IMR-90 (cell line): ENCODE results near the gene NF1. TPM values are rescaled to one million over a fixed set of nuclear protein-coding genes. Genes with fewer than 3 reads are reported as not detected.

Source experiments
- ATAC-seq: fragments of 200-7000 bp; cut with Tn5 transposase; 2 replicates; pipeline ENCODE4 v1.9.1; 2020; ENCODE audit warnings: low read depth, mild to moderate bottlenecking, moderate library complexity
- BruUV-seq: library from RNA; stranded (reverse); fragments of 400-500 nt; replicated peaks from 2 replicates; lab custom pipeline; 2021; lab: Mats Ljungman, UMichigan
- CTCF ChIA-PET: fragments of 300-600 bp; formaldehyde crosslinking; extraction: SDS; loops from one replicate; lab custom pipeline; 2021; ENCODE audit warnings: antibody characterized with exemption; lab: Yijun Ruan, JAX
- POLR2A ChIA-PET: fragments of 300-600 bp; sonication (Branson Sonifier 250); formaldehyde crosslinking; loops from one replicate; lab custom pipeline; 2022; ENCODE audit warnings: antibody characterized with exemption; ENCODE audit not compliant: unreplicated experiment; lab: Charles Lee
- DNase-seq: peaks from one replicate; pipeline ENCODE4 v3.0.0; 2013
- H2AFZ ChIP-seq: replicated peaks from 2 replicates; pipeline ENCODE3; 2013; ENCODE audit warnings: low read length, mild to moderate bottlenecking; ENCODE audit not compliant: poor library complexity
- H2AK5ac ChIP-seq: 2 replicates; pipeline ENCODE4 v1.6.1; 2013; ENCODE audit warnings: low read depth, low read length, inconsistent platforms
- H2AK9ac ChIP-seq: replicated peaks from 2 replicates; pipeline ENCODE3; 2013; ENCODE audit warnings: mild to moderate bottlenecking, low read depth, low read length, moderate library complexity; ENCODE audit not compliant: poor library complexity
- H2BK120ac ChIP-seq: 2 replicates; pipeline ENCODE4 v1.6.1; 2013; ENCODE audit warnings: low read depth, low read length, inconsistent platforms
- H2BK15ac ChIP-seq: 3 replicates; pipeline ENCODE4 v1.6.1; 2013; ENCODE audit warnings: low read depth, low read length, inconsistent platforms
- H2BK20ac ChIP-seq: 2 replicates; pipeline ENCODE4 v1.6.1; 2013; ENCODE audit warnings: low read depth, mild to moderate bottlenecking, inconsistent platforms, low read length, moderate library complexity
- H2BK5ac ChIP-seq: 2 replicates; pipeline ENCODE4 v1.6.1; 2013; ENCODE audit warnings: mild to moderate bottlenecking, low read depth, low read length, inconsistent platforms; ENCODE audit not compliant: poor library complexity, severe bottlenecking
- H3K14ac ChIP-seq: replicated peaks from 2 replicates; pipeline ENCODE4 v1.6.1; 2013; ENCODE audit warnings: low read depth, low read length, inconsistent platforms
- H3K18ac ChIP-seq: 2 replicates; pipeline ENCODE4 v1.6.1; 2013; ENCODE audit warnings: low read depth, low read length, control low read depth
- H3K23ac ChIP-seq: 2 replicates; pipeline ENCODE4 v1.6.1; 2013; ENCODE audit warnings: low read depth, low read length, inconsistent platforms
- H3K27ac ChIP-seq: 2 replicates; pipeline ENCODE4 v1.5.1; 2013; ENCODE audit warnings: mild to moderate bottlenecking, control low read depth, low read length; ENCODE audit not compliant: insufficient read depth
- H3K27me3 ChIP-seq: 2 replicates; pipeline ENCODE4 v1.6.1; 2013; ENCODE audit warnings: low read length; ENCODE audit not compliant: control insufficient read depth, insufficient read depth
- H3K36me3 ChIP-seq: 2 replicates; pipeline ENCODE4 v1.6.1; 2013; ENCODE audit warnings: low read length, mixed read lengths; ENCODE audit not compliant: control insufficient read depth, insufficient read depth
- H3K4ac ChIP-seq: 2 replicates; pipeline ENCODE4 v1.6.1; 2013; ENCODE audit warnings: low read depth, low read length, inconsistent platforms
- H3K4me1 ChIP-seq: 2 replicates; pipeline ENCODE4 v1.6.1; 2013; ENCODE audit warnings: low read length, mixed read lengths; ENCODE audit not compliant: control insufficient read depth, insufficient read depth
- H3K4me2 ChIP-seq: 2 replicates; pipeline ENCODE4 v1.6.1; 2013; ENCODE audit warnings: low read depth, mild to moderate bottlenecking, control low read depth, low read length, moderate library complexity
- H3K4me3 ChIP-seq: 2 replicates; pipeline ENCODE4 v1.5.1; 2013; ENCODE audit warnings: low read depth, mild to moderate bottlenecking, control low read depth, low read length, moderate library complexity; ENCODE audit not compliant: insufficient read depth
- H3K56ac ChIP-seq: 2 replicates; pipeline ENCODE4 v1.6.1; 2013; ENCODE audit warnings: low read length, inconsistent platforms; ENCODE audit not compliant: insufficient read depth; ENCODE audit errors: extremely low read depth
- H3K79me1 ChIP-seq, 2 experiments: 2 replicates each; pipeline ENCODE4 v1.6.1; 2013; ENCODE audit warnings: low read length in 2 of 2, inconsistent platforms in 1 of 2, low read depth in 1 of 2
- H3K9ac ChIP-seq: 2 replicates; pipeline ENCODE4 v1.6.1; 2013; ENCODE audit warnings: low read depth, low read length, control low read depth
- H3K9me1 ChIP-seq: 2 replicates; pipeline ENCODE4 v1.6.1; 2013; ENCODE audit warnings: low read length, inconsistent platforms; ENCODE audit not compliant: insufficient read depth
- H3K9me3 ChIP-seq: 2 replicates; pipeline ENCODE4 v1.6.1; 2013; ENCODE audit warnings: low read length; ENCODE audit not compliant: control insufficient read depth, insufficient read depth
- H4K20me1 ChIP-seq: 2 replicates; pipeline ENCODE4 v1.6.1; 2013; ENCODE audit warnings: low read length, inconsistent platforms; ENCODE audit not compliant: insufficient read depth
- H4K5ac ChIP-seq: 2 replicates; pipeline ENCODE4 v1.6.1; 2013; ENCODE audit warnings: mild to moderate bottlenecking, low read depth, low read length, control low read depth
- H4K8ac ChIP-seq, 2 experiments: 2 replicates each; pipeline ENCODE4 v1.6.1; 2013; ENCODE audit warnings: low read depth in 2 of 2, low read length in 2 of 2, control low read depth in 1 of 2, inconsistent platforms in 1 of 2
- H4K91ac ChIP-seq: 2 replicates; pipeline ENCODE4 v1.6.1; 2013; ENCODE audit warnings: low read depth, low read length, inconsistent platforms; ENCODE audit not compliant: insufficient read depth
- CEBPB ChIP-seq: IDR thresholded peaks from 2 replicates; pipeline ENCODE4 v1.6.1; 2012; ENCODE audit warnings: low read depth, low read length, improper control_type of control experiment
- CHD1 ChIP-seq: IDR thresholded peaks from 2 replicates; pipeline ENCODE4 v1.6.1; 2012; ENCODE audit warnings: low read depth, low read length, improper control_type of control experiment
- WGBS, 2 experiments: methylation state at CpG; one replicate each; pipeline versions ENCODE4 v1.1.5 to v1.1.7; 2013; ENCODE audit warnings: missing lambda C conversion rate in 2 of 2; ENCODE audit not compliant: insufficient read length in 1 of 2; ENCODE audit errors: extremely low coverage in 2 of 2; 5-methylcytosine and 5-hydroxymethylcytosine counted together
- dilution Hi-C: fragments of 300-500 bp; cut with HindIII; formaldehyde crosslinking; loops from one replicate; pipeline ENCODE4 v1.14.3; 2018; ENCODE audit warnings: low sequenced_read_pairs; ENCODE audit not compliant: unreplicated experiment
- in situ Hi-C: fragments of 300-500 bp; cut with MboI; formaldehyde crosslinking; loops from 3 replicates; pipeline ENCODE4 v1.14.3; 2019; ENCODE audit warnings: low sequenced_read_pairs, inconsistent platforms, mixed read lengths
- intact Hi-C: fragments of 100-400 bp; cut with micrococcal nuclease; formaldehyde crosslinking; loops from 2 replicates; pipeline ENCODE4 v1.10.0; 2022
- polyA plus RNA-seq, 3 experiments: library from polyadenylated mRNA; depleted of rRNA; stranded (reverse); fragments of >200 nt; gene quantifications; 2 replicates each; pipeline ENCODE4 v1.2.3, GENCODE V29; 2012; ENCODE audit warnings: low replicate concordance in 1 of 3
- total RNA-seq: library from RNA; depleted of rRNA; stranded (reverse); fragments of >200 nt; gene quantifications from 2 replicates; pipeline ENCODE4 v1.2.3, GENCODE V29; 2012

Gene NF1
- total and polyA plus RNA-seq, 2 of the 4 experiments (the other 2 are of a cell fraction): 17.9 to 48.6 TPM

GRCh38 chr17:31195305-31195704, 100.5 kb downstream of the NF1 start:
- H3K14ac ChIP-seq: no peak overlapping the region
- BruUV-seq: no TSS peak
- H4K5ac ChIP-seq: no peak overlapping the region
- H3K4me2 ChIP-seq: no peak overlapping the region
- no peaks in the 10 kb centered on the region for H3K9me3 ChIP-seq
- no peak overlapping the region for H3K9ac ChIP-seq
- no peak overlapping the region for H2AK9ac ChIP-seq
- H3K4me1 ChIP-seq: 0 out of 2 replicates have a peak, but pooled peaks cover under 1% of the 10 kb centered on the region
- H2BK5ac ChIP-seq: no peak overlapping the region
- no peak overlapping the region for H3K4me3 ChIP-seq
- no peak overlapping the region for H2BK15ac ChIP-seq
- no peak overlapping the region for H4K8ac ChIP-seq
- H3K9me1 ChIP-seq: peaks cover under 1% of the 10 kb centered on the region; the same call in 1 of the 2 replicates
- no peaks in the 10 kb centered on the region for H3K27me3 ChIP-seq
- no peak overlapping the region for H2BK120ac ChIP-seq
- POLR2A ChIA-PET: no interaction called here
- no peak for DNase-seq
- TF ChIP-seq CEBPB (peak; percentile 58), CHD1 (no peak)
- H3K56ac ChIP-seq: no peak overlapping the region
- no peak overlapping the region for H2BK20ac ChIP-seq
- H3K23ac ChIP-seq: no peak overlapping the region
- H4K20me1 ChIP-seq: peaks cover 3% of the 10 kb centered on the region; the same call in 1 of the 2 replicates
- H3K36me3 ChIP-seq: peaks cover 5% of the 10 kb centered on the region
- H3K27ac ChIP-seq: no peak overlapping the region
- in situ Hi-C loops (no loop called here), intact Hi-C loops (no loop called here), dilution Hi-C loops (no loop called here)
- no peak overlapping the region for H4K91ac ChIP-seq
- CTCF ChIA-PET: interaction anchor here (0.7 kb wide), 1 partner anchor 22 kb away, joined by 11 read pairs; no protein-coding TSS in a partner anchor
- no peak for ATAC-seq
- WGBS, 2 experiments: 100% methylated on average over 1 of the region's 5 CpGs; no CpG with 5 or more reads in 1 of the 2 experiments
- peaks cover 11 to 22% of the 10 kb centered on the region in 2 experiments for H3K79me1 ChIP-seq
- H3K4ac ChIP-seq: no peak overlapping the region
- H2AFZ ChIP-seq: no peak overlapping the region
- H2AK5ac ChIP-seq: no peak overlapping the region
- H3K18ac ChIP-seq: no peak overlapping the region
